Panc1 (cell line): ENCODE data around the gene METTL23.

ENCODE experiments used
- POLR2AphosphoS5 ChIP-seq: IDR thresholded peaks from 2 replicates; pipeline ENCODE4 v1.6.1; 2012; ENCODE audit warnings: mild to moderate bottlenecking, low read depth, low read length, moderate library complexity
- SIN3A ChIP-seq: IDR thresholded peaks from 2 replicates; pipeline ENCODE4 v1.6.1; 2012; ENCODE audit warnings: low read depth, mild to moderate bottlenecking, low read length, moderate library complexity, borderline replicate concordance; ENCODE audit not compliant: insufficient read depth
- TCF7L2 ChIP-seq: IDR thresholded peaks from 2 replicates; pipeline ENCODE4 v1.6.1; 2011; ENCODE audit warnings: mild to moderate bottlenecking, low read depth, low read length, inconsistent platforms
- TF ChIP-seq, protein P1 (sequence below): fragments of 450-650 bp; IDR thresholded peaks from 2 replicates; pipeline ENCODE4 v1.5.1; 2017; ENCODE audit warnings: mild to moderate bottlenecking
- TF ChIP-seq, protein P2 (sequence below), 2 experiments: IDR thresholded peaks; 2 replicates each; pipeline ENCODE4 v1.6.1; 2011 to 2012; ENCODE audit warnings: low read depth in 2 of 2, control low read depth in 1 of 2, low read length in 1 of 2, mild to moderate bottlenecking in 1 of 2, moderate library complexity in 1 of 2; ENCODE audit not compliant: insufficient read depth in 1 of 2

DNA sequence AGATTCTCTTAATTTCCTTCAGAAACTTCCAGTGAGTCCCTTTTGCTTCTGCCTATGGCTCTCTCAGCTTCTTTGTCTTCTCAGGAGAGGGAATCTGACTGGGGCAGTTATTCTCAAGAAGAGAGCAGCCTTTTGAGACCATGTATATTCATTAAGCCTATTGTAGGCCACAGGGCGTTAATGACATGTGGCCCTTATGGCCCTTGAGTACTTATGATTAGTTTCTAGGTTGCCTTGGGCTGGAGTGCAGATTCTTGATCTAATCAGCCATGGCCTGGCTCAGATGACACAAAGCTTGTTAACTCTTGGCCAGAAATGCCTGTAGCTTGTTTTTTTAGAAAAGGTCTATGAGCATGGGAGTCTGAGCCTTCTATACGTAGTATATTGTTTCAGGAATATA is 28.6 kb downstream of the METTL23 start:
- TF ChIP-seq, protein P1, sequence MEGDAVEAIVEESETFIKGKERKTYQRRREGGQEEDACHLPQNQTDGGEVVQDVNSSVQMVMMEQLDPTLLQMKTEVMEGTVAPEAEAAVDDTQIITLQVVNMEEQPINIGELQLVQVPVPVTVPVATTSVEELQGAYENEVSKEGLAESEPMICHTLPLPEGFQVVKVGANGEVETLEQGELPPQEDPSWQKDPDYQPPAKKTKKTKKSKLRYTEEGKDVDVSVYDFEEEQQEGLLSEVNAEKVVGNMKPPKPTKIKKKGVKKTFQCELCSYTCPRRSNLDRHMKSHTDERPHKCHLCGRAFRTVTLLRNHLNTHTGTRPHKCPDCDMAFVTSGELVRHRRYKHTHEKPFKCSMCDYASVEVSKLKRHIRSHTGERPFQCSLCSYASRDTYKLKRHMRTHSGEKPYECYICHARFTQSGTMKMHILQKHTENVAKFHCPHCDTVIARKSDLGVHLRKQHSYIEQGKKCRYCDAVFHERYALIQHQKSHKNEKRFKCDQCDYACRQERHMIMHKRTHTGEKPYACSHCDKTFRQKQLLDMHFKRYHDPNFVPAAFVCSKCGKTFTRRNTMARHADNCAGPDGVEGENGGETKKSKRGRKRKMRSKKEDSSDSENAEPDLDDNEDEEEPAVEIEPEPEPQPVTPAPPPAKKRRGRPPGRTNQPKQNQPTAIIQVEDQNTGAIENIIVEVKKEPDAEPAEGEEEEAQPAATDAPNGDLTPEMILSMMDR, result no peak
- TF ChIP-seq POLR2AphosphoS5 (no peak), SIN3A (no peak), TCF7L2 (no peak)
- TF ChIP-seq, protein P2, sequence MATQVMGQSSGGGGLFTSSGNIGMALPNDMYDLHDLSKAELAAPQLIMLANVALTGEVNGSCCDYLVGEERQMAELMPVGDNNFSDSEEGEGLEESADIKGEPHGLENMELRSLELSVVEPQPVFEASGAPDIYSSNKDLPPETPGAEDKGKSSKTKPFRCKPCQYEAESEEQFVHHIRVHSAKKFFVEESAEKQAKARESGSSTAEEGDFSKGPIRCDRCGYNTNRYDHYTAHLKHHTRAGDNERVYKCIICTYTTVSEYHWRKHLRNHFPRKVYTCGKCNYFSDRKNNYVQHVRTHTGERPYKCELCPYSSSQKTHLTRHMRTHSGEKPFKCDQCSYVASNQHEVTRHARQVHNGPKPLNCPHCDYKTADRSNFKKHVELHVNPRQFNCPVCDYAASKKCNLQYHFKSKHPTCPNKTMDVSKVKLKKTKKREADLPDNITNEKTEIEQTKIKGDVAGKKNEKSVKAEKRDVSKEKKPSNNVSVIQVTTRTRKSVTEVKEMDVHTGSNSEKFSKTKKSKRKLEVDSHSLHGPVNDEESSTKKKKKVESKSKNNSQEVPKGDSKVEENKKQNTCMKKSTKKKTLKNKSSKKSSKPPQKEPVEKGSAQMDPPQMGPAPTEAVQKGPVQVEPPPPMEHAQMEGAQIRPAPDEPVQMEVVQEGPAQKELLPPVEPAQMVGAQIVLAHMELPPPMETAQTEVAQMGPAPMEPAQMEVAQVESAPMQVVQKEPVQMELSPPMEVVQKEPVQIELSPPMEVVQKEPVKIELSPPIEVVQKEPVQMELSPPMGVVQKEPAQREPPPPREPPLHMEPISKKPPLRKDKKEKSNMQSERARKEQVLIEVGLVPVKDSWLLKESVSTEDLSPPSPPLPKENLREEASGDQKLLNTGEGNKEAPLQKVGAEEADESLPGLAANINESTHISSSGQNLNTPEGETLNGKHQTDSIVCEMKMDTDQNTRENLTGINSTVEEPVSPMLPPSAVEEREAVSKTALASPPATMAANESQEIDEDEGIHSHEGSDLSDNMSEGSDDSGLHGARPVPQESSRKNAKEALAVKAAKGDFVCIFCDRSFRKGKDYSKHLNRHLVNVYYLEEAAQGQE (IDR thresholded peaks at IDR 0.05; ENCODE audit: insufficient read depth in 1 of 2, low read depth in 2 of 2, low read length in 1 of 2), result no peak
